ENCODE results near the gene PCGF1.

The PCGF1 gene

GRCh38 chr2:74507145-74507925 is at the start of gene PCGF1:
TSS of gene PCGF1 (minus strand) at chr2:74507695. CDS start at chr2:74507668, 27 bp downstream.
- in situ Hi-C loops (cut with MboI; ENCODE audit: low sequenced_read_pairs), result no loop called here

DNA sequence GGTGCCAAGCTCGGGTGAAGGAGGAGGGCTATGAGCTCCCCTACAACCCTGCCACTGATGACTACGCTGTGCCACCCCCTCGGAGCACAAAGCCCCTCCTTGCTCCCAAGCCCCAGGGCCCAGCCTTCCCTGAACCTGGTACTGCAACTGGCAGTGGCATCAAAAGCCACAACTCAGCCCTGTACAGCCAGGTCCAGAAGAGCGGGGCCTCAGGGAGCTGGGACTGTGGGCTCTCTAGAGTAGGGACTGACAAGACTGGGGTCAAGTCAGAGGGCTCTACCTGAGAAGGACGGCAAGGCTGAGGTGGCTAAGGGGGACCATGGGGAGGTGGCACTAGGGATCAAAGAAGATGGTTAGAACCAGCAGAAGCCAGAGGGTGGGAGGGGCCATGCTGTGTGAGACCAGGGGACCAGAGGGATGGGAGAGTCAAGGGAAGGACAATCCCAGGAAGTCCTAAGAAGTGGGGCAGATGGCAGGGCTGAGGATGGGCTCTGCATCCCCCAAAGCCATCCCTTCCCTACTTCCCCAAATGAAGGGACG is 49.4 kb upstream of the PCGF1 start:
- in situ Hi-C loops (cut with MboI; ENCODE audit: low sequenced_read_pairs), result no loop called here

- in situ Hi-C loops (cut with MboI; ENCODE audit: low sequenced_read_pairs), result no loop called here
Measured at GRCh38 chr2:74556159-74556558, 48.7 kb upstream of the PCGF1 start.

DNA sequence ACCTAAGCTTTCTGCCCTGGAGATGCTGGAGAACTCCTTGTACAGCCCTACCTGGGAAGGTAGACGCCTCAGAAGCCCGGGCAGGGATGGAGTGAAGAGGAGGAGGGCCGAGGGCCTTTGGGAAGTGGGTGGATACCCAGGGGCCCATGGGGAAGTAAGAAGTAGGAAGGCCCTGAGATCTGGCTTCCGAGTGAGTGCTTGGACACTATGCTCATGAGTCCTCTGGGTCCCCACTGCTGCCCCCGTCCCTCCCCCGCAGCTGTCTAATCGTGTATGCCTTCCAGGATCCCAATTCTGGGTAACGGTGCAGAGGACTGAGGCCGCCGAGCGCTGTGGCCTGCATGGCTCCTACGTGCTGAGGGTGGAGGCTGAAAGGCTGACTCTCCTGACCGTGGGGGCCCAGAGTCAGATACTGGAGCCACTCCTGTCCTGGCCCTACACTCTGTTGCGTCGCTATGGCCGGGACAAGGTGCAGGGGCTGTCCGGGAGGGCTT is 48.2 kb upstream of the PCGF1 start:
- in situ Hi-C loops (cut with MboI; ENCODE audit: low sequenced_read_pairs), result no loop called here

- in situ Hi-C loops (cut with MboI; ENCODE audit: low sequenced_read_pairs), result no loop called here
Measured at GRCh38 chr2:74554820-74555531, 47.5 kb upstream of the PCGF1 start.

- in situ Hi-C loops (cut with MboI; ENCODE audit: low sequenced_read_pairs), result no loop called here
Measured at GRCh38 chr2:74553892-74554819, 46.7 kb upstream of the PCGF1 start, which contains the start of the genes DOK1 and LOXL3. TSS of gene DOK1 (plus strand) at chr2:74554720. CDS start at chr2:74554755, 35 bp downstream. TSS of gene LOXL3 (minus strand) at chr2:74553942. CDS start at chr2:74552634, 1,308 bp downstream.

DNA sequence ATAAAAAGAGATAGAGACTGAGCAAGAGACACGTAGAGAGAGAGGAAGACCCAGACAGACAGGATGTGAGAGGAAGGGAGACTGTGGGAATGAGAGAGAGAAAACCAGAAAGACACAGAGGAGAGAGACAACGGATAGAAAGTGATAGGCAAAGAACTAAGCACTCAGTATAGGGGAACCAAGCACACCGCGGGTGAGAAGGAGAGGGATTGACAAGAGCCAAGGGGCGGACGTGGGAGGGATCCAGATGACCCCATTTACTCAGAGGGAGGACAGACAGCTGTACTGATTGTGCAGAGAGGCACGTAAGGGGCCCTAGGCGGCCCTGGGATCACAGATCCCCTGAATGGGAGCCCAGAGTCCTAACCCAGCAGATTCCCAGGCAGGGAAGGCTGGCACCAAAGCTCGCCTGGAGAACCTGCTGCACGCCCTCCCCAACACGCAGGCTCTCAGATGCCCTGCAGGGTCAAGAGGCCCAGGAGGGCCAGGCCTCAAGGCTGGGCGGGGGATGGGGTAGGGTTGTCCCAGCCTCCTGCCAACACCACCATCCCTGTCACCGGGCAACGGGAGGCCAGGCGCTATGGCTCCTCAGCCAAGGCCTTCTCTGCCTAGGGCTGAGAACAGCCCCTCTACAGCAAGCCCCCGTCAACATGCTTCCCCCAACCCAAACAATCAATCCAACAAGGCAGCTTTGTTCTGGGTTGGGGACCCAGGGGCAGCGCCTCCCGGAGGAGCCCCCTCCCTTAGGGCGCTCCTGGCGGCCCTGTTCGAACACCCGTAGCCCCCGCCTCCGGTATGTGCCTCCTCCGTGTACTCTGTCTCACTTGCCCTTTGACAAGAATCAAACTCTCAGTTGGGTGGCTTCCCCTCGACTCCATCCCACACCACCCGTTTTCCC is 45.7 kb upstream of the PCGF1 start:
- in situ Hi-C loops (cut with MboI; ENCODE audit: low sequenced_read_pairs), result no loop called here

DNA sequence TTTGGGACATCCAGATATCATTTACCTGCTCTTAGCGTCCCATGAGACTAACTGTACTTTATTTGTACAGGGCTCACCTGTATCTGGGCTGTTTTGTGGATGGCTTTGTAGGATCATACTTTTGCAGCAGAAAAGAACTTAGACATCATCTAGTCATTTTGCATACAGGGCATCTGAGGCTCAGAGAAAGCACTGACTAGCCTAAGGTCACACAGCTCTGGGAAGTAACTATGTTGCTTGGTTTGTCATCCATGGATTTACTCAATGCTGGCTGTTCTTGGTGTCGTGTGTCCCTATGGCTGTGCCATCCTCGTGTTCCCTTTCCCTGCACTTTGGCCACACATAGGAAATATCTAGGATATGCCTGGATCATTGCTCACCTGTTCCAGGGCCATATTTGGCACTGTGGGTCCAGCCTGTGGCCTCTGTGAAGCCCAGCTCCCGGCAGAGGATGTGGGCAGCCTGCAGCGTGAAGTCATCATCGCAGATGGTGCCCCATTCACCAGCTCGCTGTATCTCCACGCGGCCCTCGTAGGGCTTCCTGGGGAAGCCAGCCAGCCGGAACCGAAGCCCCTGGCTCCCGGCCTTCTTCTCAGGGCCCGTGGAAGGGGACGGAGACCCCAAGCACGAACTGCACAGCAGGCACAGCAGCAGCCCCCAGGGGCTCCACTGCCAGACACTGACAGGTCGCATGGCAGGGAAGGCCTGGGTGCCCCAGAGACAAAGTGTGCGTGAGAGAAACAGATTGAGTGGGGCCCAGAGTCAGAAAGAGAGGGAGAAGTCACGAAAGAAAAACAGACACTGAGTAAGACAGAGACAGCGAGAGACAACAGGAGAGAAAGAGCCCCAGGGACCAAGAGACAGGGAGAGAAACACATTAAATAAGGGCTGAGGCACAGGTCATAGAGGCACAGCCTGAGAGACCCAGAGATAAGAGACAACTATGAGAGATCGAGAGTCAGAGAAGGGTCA is 44.7 kb upstream of the PCGF1 start:
- in situ Hi-C loops (cut with MboI; ENCODE audit: low sequenced_read_pairs), result no loop called here

DNA sequence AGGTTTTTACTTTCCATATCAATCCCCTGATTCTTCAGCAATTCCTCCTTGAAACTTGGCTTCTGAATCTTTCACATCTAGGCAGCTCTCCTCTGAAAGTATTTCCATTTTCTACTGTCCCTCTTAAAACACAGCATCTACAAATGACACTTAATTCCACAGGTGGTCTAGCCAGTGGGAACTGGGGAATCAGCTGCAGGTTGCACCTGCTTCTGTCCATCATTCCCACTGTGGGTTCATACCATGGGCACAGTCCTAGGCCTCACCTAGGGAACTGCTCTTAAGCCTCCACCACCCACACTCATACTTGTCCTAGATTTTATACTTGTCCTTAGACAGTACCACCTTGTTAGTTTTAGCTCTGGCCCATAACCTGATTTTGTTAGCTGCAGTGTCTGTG is 44.0 kb upstream of the PCGF1 start:
- in situ Hi-C loops (cut with MboI; ENCODE audit: low sequenced_read_pairs), result no loop called here

GRCh38 chr2:74550231-74550630 is 42.7 kb upstream of the PCGF1 start:
- in situ Hi-C loops (cut with MboI; ENCODE audit: low sequenced_read_pairs), result no loop called here

GRCh38 chr2:74548900-74549826 is 41.7 kb upstream of the PCGF1 start:
- in situ Hi-C loops (cut with MboI; ENCODE audit: low sequenced_read_pairs), result no loop called here

- in situ Hi-C loops (cut with MboI; ENCODE audit: low sequenced_read_pairs), result no loop called here
Measured at GRCh38 chr2:74548285-74548899, 40.9 kb upstream of the PCGF1 start.

DNA sequence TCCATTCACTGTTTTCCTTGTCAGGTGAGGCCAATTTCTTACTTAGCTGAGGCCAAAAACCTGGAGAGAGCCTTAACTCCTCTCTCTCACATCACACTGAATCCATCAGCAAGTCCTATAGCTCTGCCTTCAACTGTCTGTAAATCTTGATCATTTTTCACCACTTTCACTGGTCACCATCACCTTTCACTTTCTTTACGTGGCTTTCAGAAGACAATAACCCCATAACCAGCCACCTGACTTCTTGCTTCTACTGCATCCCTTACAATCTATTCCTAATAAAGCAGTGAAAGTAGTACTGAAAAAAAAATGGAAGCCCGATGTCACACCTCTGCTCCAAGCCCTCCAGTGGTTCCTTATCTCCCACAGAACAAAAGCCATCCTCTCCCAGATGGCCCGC is 38.5 kb upstream of the PCGF1 start:
- in situ Hi-C loops (cut with MboI; ENCODE audit: low sequenced_read_pairs), result no loop called here

DNA sequence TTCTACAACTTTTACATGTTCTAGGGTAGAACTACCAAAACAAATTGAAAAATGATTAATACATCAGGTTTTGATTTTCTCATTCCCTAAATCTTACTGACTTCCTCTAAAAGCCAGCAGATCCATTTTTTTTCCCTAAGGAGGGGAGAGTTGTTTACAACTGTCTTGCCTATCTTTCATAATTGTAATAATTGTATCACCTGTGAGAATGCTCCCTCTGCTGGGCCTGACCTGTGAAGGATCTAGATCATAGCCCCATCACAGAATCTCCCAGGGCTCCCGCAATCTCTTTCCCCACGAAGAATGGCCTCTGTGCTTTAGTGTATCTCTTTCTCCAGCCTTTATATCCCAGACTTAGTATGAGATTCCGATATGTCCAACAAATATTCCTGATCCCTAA is 37.1 kb upstream of the PCGF1 start:
- in situ Hi-C loops (cut with MboI; ENCODE audit: low sequenced_read_pairs), result no loop called here

GRCh38 chr2:74542978-74543377 is 35.5 kb upstream of the PCGF1 start:
- in situ Hi-C loops (cut with MboI; ENCODE audit: low sequenced_read_pairs), result no loop called here

- in situ Hi-C loops (cut with MboI; ENCODE audit: low sequenced_read_pairs), result no loop called here
Measured at GRCh38 chr2:74540291-74540690, 32.8 kb upstream of the PCGF1 start.

GRCh38 chr2:74538881-74539339 is 31.4 kb upstream of the PCGF1 start:
- in situ Hi-C loops (cut with MboI; ENCODE audit: low sequenced_read_pairs), result loop anchor here (10.0 kb wide), 1 partner anchor 46 kb away; no protein-coding TSS in a partner anchor

All from HL-60/S4 treated with phorbol 12-myristate 13-acetate at 8.2 ng/mL for 4 days and 3 days (cell line).